Measurements from ENCODE around the gene ANKH. TPM values are rescaled to one million over a fixed set of nuclear protein-coding genes. Genes with fewer than 3 reads are reported as not detected.

ANKH gene
- total and polyA plus RNA-seq, 5 donors from 2014 or later, result 56.6 to 177 (median 63.2) TPM

- Histone ChIP-seq H3K36me3 (ENCODE audit: control insufficient read depth, insufficient read depth, low read length) (no peaks in the 10 kb centered on the region), H3K27ac (ENCODE audit: insufficient read depth, low read length, poor library complexity, severe bottlenecking) (no peak overlapping the region), H3K9me3 (ENCODE audit: control insufficient read depth in 2 of 2, low read length in 2 of 2) (no peaks in the 10 kb centered on the region), H3K4me1 (ENCODE audit: control insufficient read depth, insufficient read depth, low read length, poor library complexity, severe bottlenecking) (no peaks in the 10 kb centered on the region), H3K4me3 (ENCODE audit: low read depth, low read length) (no peak overlapping the region), H3K27me3 (ENCODE audit: control insufficient read depth, insufficient read depth, low read length) (no peaks in the 10 kb centered on the region)
- Mint-ChIP-seq H3K9me3 (no peaks in the 10 kb centered on the region), H3K27me3 (peaks cover 13% of the 10 kb centered on the region), H3K36me3 (no peaks in the 10 kb centered on the region), H3K4me1 (peaks cover 0 to 4% (median 0%) of the 10 kb centered on the region in 4 donors), H3K27ac (peak overlapping the region in 1 of 3 donors; percentile 23), H3K4me3 (no peak overlapping the region)
- no peak for DNase-seq
- ATAC-seq (ENCODE audit: low read depth in 2 of 2), result no peak
Measured at GRCh38 chr5:14900693-14901461, 29.3 kb upstream of the ANKH start.

DNA sequence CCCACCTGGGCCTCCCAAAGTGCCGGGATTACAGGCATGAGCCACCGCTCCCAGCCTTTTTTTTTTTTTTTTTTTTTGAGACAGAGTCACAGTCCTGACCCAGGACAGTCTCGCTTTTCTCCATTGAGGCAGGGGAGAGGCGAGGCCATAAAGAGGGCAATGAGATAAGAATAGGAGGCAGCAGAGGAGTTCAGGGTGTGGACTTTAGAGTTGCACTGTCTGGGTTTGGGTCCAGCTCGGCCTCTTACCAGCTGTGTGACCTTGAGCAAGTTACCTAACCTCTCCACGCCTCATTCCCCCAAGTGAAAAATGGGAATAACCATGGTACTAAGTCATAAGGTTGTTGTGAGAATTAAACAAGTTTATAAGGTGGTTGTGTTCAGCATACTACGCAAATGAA is 24.6 kb upstream of the ANKH start:
- Mint-ChIP-seq H3K9me3 (no peaks in the 10 kb centered on the region), H3K4me1 (peaks cover 0 to 8% (median 1%) of the 10 kb centered on the region in 4 donors), H3K4me3 (no peak overlapping the region), H3K27ac (no peak overlapping the region), H3K36me3 (no peaks in the 10 kb centered on the region), H3K27me3 (peaks cover 11% of the 10 kb centered on the region)
- DNase-seq (no peak), ATAC-seq (ENCODE audit: low read depth in 2 of 2) (no peak)
- Histone ChIP-seq H3K4me3 (ENCODE audit: low read depth, low read length) (no peak overlapping the region), H3K27me3 (ENCODE audit: control insufficient read depth, insufficient read depth, low read length) (no peaks in the 10 kb centered on the region), H3K9me3 (ENCODE audit: control insufficient read depth in 2 of 2, low read length in 2 of 2) (no peaks in the 10 kb centered on the region), H3K4me1 (ENCODE audit: control insufficient read depth, insufficient read depth, low read length, poor library complexity, severe bottlenecking) (no peaks in the 10 kb centered on the region), H3K36me3 (ENCODE audit: control insufficient read depth, insufficient read depth, low read length) (no peaks in the 10 kb centered on the region), H3K27ac (ENCODE audit: insufficient read depth, low read length, poor library complexity, severe bottlenecking) (no peak overlapping the region)

- no peak overlapping the region for H3K4me3 ChIP-seq (ENCODE audit: low read depth, low read length)
- H3K9me3 ChIP-seq (ENCODE audit: control insufficient read depth in 2 of 2, low read length in 2 of 2), result no peaks in the 10 kb centered on the region
- no peaks in the 10 kb centered on the region for H3K27me3 ChIP-seq (ENCODE audit: control insufficient read depth, insufficient read depth, low read length)
- peaks cover 0 to 8% (median 1%) of the 10 kb centered on the region in 4 donors for H3K4me1 Mint-ChIP-seq
- DNase-seq, result peak in 2 of 3 donors; percentile 8 to 17
- H3K27ac Mint-ChIP-seq, result no peak overlapping the region
- no peak overlapping the region for H3K4me3 Mint-ChIP-seq
- no peak overlapping the region for H3K27ac ChIP-seq (ENCODE audit: insufficient read depth, low read length, poor library complexity, severe bottlenecking)
- H3K4me1 ChIP-seq (ENCODE audit: control insufficient read depth, insufficient read depth, low read length, poor library complexity, severe bottlenecking), result no peaks in the 10 kb centered on the region
- H3K27me3 Mint-ChIP-seq, result peaks cover 11% of the 10 kb centered on the region
- H3K36me3 Mint-ChIP-seq, result no peaks in the 10 kb centered on the region
- no peak for ATAC-seq (ENCODE audit: low read depth in 2 of 2)
- no peaks in the 10 kb centered on the region for H3K9me3 Mint-ChIP-seq
- H3K36me3 ChIP-seq (ENCODE audit: control insufficient read depth, insufficient read depth, low read length), result no peaks in the 10 kb centered on the region
Measured at GRCh38 chr5:14895301-14895700, 23.7 kb upstream of the ANKH start.

GRCh38 chr5:14894748-14895147 is 23.2 kb upstream of the ANKH start:
- no peak for ATAC-seq (ENCODE audit: low read depth in 2 of 2)
- no peaks in the 10 kb centered on the region for H3K36me3 Mint-ChIP-seq
- no peak overlapping the region for H3K4me3 ChIP-seq (ENCODE audit: low read depth, low read length)

DNA sequence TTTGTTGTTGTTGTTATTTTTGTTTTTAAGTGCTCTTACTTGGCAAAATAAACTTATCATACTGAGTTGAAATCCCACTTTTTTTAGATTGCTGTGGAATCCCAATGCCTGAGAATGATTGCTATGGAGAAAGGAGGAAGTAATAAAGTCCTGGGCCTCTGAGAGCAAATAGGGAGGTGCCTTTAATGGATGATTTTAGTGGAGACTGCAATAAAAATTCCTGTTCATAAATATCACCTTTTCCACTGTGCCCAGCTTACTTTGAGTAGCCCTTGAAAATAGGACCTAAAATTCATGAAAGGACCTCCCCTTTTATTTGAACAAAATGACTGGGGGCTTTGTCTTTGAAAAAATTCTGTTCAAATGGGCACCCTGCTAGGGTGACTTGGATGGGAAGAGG is 21.8 kb upstream of the ANKH start:
- Histone ChIP-seq H3K4me1 (ENCODE audit: control insufficient read depth, insufficient read depth, low read length, poor library complexity, severe bottlenecking) (no peaks in the 10 kb centered on the region), H3K27ac (ENCODE audit: insufficient read depth, low read length, poor library complexity, severe bottlenecking) (no peak overlapping the region), H3K27me3 (ENCODE audit: control insufficient read depth, insufficient read depth, low read length) (no peaks in the 10 kb centered on the region), H3K36me3 (ENCODE audit: control insufficient read depth, insufficient read depth, low read length) (no peaks in the 10 kb centered on the region), H3K4me3 (ENCODE audit: low read depth, low read length) (no peak overlapping the region), H3K9me3 (ENCODE audit: control insufficient read depth in 2 of 2, low read length in 2 of 2) (no peaks in the 10 kb centered on the region)
- Mint-ChIP-seq H3K4me3 (no peak overlapping the region), H3K9me3 (no peaks in the 10 kb centered on the region), H3K4me1 (peaks cover 0 to 8% (median 1%) of the 10 kb centered on the region in 4 donors), H3K36me3 (no peaks in the 10 kb centered on the region), H3K27ac (no peak overlapping the region), H3K27me3 (peaks cover 20% of the 10 kb centered on the region)
- no peak for ATAC-seq (ENCODE audit: low read depth in 2 of 2)
- DNase-seq, result no peak

More at GRCh38 chr5:14894748-14895147, 23.2 kb upstream of the ANKH start:
- Mint-ChIP-seq H3K9me3 (no peaks in the 10 kb centered on the region), H3K27ac (no peak overlapping the region), H3K4me1 (peaks cover 0 to 8% (median 1%) of the 10 kb centered on the region in 4 donors), H3K4me3 (no peak overlapping the region), H3K27me3 (peaks cover 11% of the 10 kb centered on the region)
- Histone ChIP-seq H3K27ac (ENCODE audit: insufficient read depth, low read length, poor library complexity, severe bottlenecking) (no peak overlapping the region), H3K27me3 (ENCODE audit: control insufficient read depth, insufficient read depth, low read length) (no peaks in the 10 kb centered on the region), H3K36me3 (ENCODE audit: control insufficient read depth, insufficient read depth, low read length) (no peaks in the 10 kb centered on the region), H3K4me1 (ENCODE audit: control insufficient read depth, insufficient read depth, low read length, poor library complexity, severe bottlenecking) (no peaks in the 10 kb centered on the region), H3K9me3 (ENCODE audit: control insufficient read depth in 2 of 2, low read length in 2 of 2) (no peaks in the 10 kb centered on the region)
- DNase-seq, result no peak

DNA sequence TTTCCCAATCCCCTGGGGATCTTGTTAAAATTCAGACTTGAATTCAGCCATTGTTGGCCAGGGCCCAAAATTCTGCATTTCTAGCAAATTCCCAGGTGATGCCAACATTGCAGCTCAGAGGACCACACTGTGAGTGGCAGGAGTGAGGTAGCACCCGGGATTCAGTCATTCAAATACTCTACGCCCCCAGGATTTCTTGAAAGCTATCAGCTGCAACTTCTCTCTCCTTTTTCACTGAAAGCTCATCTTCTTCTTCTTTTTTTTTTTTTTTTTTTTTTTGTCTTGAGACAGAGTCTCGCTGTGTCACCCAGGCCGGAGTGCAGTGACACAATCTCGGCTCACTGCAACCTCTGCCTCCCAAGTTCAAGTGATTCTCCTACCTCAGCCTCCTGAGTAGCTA is 19.3 kb upstream of the ANKH start:
- H3K4me1 ChIP-seq (ENCODE audit: control insufficient read depth, insufficient read depth, low read length, poor library complexity, severe bottlenecking), result no peaks in the 10 kb centered on the region
- H3K9me3 ChIP-seq (ENCODE audit: control insufficient read depth in 2 of 2, low read length in 2 of 2), result no peaks in the 10 kb centered on the region
- H3K27me3 ChIP-seq (ENCODE audit: control insufficient read depth, insufficient read depth, low read length), result no peaks in the 10 kb centered on the region
- DNase-seq (no peak), ATAC-seq (ENCODE audit: low read depth in 2 of 2) (no peak)
- Mint-ChIP-seq H3K4me1 (peaks cover 0 to 8% (median 1%) of the 10 kb centered on the region in 4 donors), H3K27me3 (peaks cover 20% of the 10 kb centered on the region), H3K36me3 (no peaks in the 10 kb centered on the region), H3K27ac (no peak overlapping the region), H3K4me3 (no peak overlapping the region), H3K9me3 (no peaks in the 10 kb centered on the region)
- no peaks in the 10 kb centered on the region for H3K36me3 ChIP-seq (ENCODE audit: control insufficient read depth, insufficient read depth, low read length)
- no peak overlapping the region for H3K27ac ChIP-seq (ENCODE audit: insufficient read depth, low read length, poor library complexity, severe bottlenecking)
- no peak overlapping the region for H3K4me3 ChIP-seq (ENCODE audit: low read depth, low read length)

DNA sequence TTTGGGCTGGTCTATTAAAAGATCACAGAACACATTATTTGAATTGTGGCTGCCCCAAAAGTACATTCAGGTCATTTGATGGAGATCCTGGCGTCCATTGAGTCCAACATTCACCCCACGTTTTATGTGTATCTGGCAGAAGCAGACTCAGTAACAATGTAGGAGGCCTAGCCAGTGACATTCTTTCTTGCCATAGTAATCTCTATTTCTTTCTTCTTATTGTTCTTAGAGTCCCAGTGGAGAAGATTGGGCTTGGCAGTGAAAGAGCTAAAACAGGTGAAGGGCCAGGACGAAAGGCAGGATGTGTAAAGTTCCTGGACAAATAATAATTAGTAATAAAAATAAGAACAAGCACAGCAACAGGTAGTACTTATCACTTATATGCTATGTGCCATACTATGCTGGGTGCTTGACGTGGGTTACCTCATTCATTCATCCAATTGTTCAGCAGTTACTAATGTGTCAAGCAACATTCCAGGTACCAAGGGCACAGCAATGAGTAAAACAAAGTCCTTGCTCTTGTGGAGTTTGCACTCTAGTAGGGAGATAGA is 12.6 kb upstream of the ANKH start:
- no peak for ATAC-seq (ENCODE audit: low read depth in 2 of 2)
- Histone ChIP-seq H3K4me1 (ENCODE audit: control insufficient read depth, insufficient read depth, low read length, poor library complexity, severe bottlenecking) (no peaks in the 10 kb centered on the region), H3K27me3 (ENCODE audit: control insufficient read depth, insufficient read depth, low read length) (peaks cover 2% of the 10 kb centered on the region), H3K36me3 (ENCODE audit: control insufficient read depth, insufficient read depth, low read length) (no peaks in the 10 kb centered on the region), H3K9me3 (ENCODE audit: control insufficient read depth in 2 of 2, low read length in 2 of 2) (no peaks in the 10 kb centered on the region), H3K27ac (ENCODE audit: insufficient read depth, low read length, poor library complexity, severe bottlenecking) (no peak overlapping the region), H3K4me3 (ENCODE audit: low read depth, low read length) (no peak overlapping the region)
- DNase-seq, result no peak
- no peaks in the 10 kb centered on the region for H3K36me3 Mint-ChIP-seq
- H3K27me3 Mint-ChIP-seq, result peaks cover 13% of the 10 kb centered on the region
- H3K9me3 Mint-ChIP-seq, result peaks cover 0 to 3% (median 0%) of the 10 kb centered on the region in 7 donors
- no peak overlapping the region for H3K4me3 Mint-ChIP-seq
- no peak overlapping the region for H3K27ac Mint-ChIP-seq
- peaks cover 0 to 2% (median 0%) of the 10 kb centered on the region in 4 donors for H3K4me1 Mint-ChIP-seq

Measured in CD4-positive, CD25-positive, alpha-beta regulatory T cell (primary cell).